Osteoblast (primary cell): ENCODE data around the gene RERG. TPM values are rescaled to one million over a fixed set of nuclear protein-coding genes. Genes with fewer than 3 reads are reported as not detected.
A peak's percentile ranks its signal among the peaks of the same experiment; 100 is the strongest.

Experiments
- DNase-seq: peaks from one replicate; pipeline ENCODE4 v3.0.0; 2011; ENCODE audit warnings: low spot score, mixed read lengths; ENCODE audit not compliant: insufficient read length; ENCODE audit errors: missing footprints
- H2AFZ ChIP-seq: 2 replicates; pipeline ENCODE4 v1.6.0; 2011; ENCODE audit warnings: mild to moderate bottlenecking, low read length
- H3K27ac ChIP-seq: 2 replicates; pipeline ENCODE4 v1.5.1; 2011; ENCODE audit warnings: mild to moderate bottlenecking, low read depth, low read length, moderate library complexity
- H3K27me3 ChIP-seq: 2 replicates; pipeline ENCODE4 v1.6.0; 2012; ENCODE audit warnings: mild to moderate bottlenecking, control low read depth, inconsistent platforms, low read length, moderate library complexity; ENCODE audit not compliant: insufficient read depth
- H3K36me3 ChIP-seq: 2 replicates; pipeline ENCODE4 v1.5.1; 2011; ENCODE audit warnings: mild to moderate bottlenecking, low read length, control low read depth, moderate library complexity; ENCODE audit not compliant: insufficient read depth
- H3K4me1 ChIP-seq: 2 replicates; pipeline ENCODE4 v1.5.1; 2011; ENCODE audit warnings: mild to moderate bottlenecking, low read length, control low read depth, moderate library complexity; ENCODE audit not compliant: insufficient read depth
- H3K4me2 ChIP-seq: 2 replicates; pipeline ENCODE4 v1.6.0; 2011; ENCODE audit warnings: mild to moderate bottlenecking, low read length; ENCODE audit not compliant: insufficient read depth
- H3K4me3 ChIP-seq: fragments of 200-600 bp; sonication (generic); 3 replicates; pipeline ENCODE4 v1.5.1; 2012; ENCODE audit warnings: mild to moderate bottlenecking, low read length, inconsistent platforms; ENCODE audit not compliant: insufficient read depth
- H3K79me2 ChIP-seq: 2 replicates; pipeline ENCODE4 v1.6.0; 2012; ENCODE audit warnings: mild to moderate bottlenecking, low read length, control low read depth, inconsistent platforms; ENCODE audit not compliant: insufficient read depth
- H3K9me3 ChIP-seq: 2 replicates; pipeline ENCODE4 v1.5.1; 2011; ENCODE audit warnings: low read depth, low read length, control low read depth
- H4K20me1 ChIP-seq: 2 replicates; pipeline ENCODE4 v1.6.0; 2012; ENCODE audit warnings: mild to moderate bottlenecking, low read length, control low read depth; ENCODE audit not compliant: insufficient read depth
- total RNA-seq: library from RNA; depleted of rRNA; stranded (reverse); fragments of >200 nt; gene quantifications from 2 replicates; pipeline ENCODE4 v1.2.3, GENCODE V29; 2012
- TF ChIP-seq, protein P1 (sequence below): IDR thresholded peaks from 2 replicates; pipeline ENCODE4 v1.5.1; 2011; ENCODE audit warnings: mild to moderate bottlenecking, low read depth, low read length, moderate library complexity; ENCODE audit errors: extremely low read depth

The RERG gene
- total RNA-seq, 1 donor = not detected

DNA sequence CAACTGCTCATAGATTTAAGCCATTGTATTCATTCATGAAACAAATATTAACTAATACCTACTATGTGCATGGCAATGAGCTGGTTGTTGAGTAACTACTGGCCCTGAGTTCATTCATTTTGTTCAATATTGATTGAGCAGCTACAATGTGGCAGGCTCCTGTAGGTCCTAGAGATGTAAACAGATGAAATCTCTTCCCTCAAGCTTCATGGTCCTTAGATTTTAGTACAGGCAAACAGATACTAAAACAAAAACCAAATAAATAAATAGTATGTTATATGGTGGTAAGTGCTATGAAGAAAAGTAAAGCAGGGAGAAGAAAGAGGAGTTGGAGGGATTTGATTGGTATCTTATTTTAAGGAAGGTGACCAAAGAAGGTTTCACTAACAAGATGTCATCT, 77.8 kb downstream of the RERG start:
- TF ChIP-seq, protein P1, sequence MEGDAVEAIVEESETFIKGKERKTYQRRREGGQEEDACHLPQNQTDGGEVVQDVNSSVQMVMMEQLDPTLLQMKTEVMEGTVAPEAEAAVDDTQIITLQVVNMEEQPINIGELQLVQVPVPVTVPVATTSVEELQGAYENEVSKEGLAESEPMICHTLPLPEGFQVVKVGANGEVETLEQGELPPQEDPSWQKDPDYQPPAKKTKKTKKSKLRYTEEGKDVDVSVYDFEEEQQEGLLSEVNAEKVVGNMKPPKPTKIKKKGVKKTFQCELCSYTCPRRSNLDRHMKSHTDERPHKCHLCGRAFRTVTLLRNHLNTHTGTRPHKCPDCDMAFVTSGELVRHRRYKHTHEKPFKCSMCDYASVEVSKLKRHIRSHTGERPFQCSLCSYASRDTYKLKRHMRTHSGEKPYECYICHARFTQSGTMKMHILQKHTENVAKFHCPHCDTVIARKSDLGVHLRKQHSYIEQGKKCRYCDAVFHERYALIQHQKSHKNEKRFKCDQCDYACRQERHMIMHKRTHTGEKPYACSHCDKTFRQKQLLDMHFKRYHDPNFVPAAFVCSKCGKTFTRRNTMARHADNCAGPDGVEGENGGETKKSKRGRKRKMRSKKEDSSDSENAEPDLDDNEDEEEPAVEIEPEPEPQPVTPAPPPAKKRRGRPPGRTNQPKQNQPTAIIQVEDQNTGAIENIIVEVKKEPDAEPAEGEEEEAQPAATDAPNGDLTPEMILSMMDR = no peak
- H3K36me3 ChIP-seq = no peaks in the 10 kb centered on the region
- no peak overlapping the region for H2AFZ ChIP-seq
- no peaks in the 10 kb centered on the region for H3K79me2 ChIP-seq
- H3K27me3 ChIP-seq = no peaks in the 10 kb centered on the region
- no peak overlapping the region for H3K4me3 ChIP-seq
- DNase-seq = no peak
- no peak overlapping the region for H3K4me2 ChIP-seq
- no peak overlapping the region for H3K27ac ChIP-seq
- no peaks in the 10 kb centered on the region for H3K9me3 ChIP-seq
- H3K4me1 ChIP-seq = no peaks in the 10 kb centered on the region
- no peaks in the 10 kb centered on the region for H4K20me1 ChIP-seq

DNA sequence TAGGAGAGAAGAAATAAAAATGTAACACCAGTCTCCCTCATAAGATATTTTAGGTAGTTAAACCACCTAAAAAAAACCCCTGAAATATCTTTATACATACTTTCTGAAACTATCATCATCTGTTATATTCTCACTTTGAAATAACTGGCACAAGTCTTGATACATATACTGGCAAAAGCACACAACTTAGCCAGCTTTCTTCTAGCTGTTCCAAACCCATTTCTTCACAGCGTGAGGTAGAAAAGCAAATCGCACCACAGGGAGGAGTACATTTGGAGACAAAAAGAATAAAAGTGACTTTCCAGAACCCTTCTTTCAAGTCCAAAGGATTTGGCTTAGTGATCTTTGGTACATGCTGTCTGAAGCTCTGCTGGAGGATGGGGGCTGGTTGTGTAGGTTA, 78.5 kb downstream of the RERG start:
- Histone ChIP-seq H3K9me3 (no peaks in the 10 kb centered on the region), H3K36me3 (no peaks in the 10 kb centered on the region), H3K79me2 (no peaks in the 10 kb centered on the region), H3K27me3 (no peaks in the 10 kb centered on the region), H4K20me1 (no peaks in the 10 kb centered on the region), H3K4me3 (no peak overlapping the region), H3K4me2 (no peak overlapping the region), H2AFZ (no peak overlapping the region), H3K4me1 (no peaks in the 10 kb centered on the region), H3K27ac (no peak overlapping the region)
- no peak for DNase-seq
- TF ChIP-seq, protein P1 = no peak

DNA sequence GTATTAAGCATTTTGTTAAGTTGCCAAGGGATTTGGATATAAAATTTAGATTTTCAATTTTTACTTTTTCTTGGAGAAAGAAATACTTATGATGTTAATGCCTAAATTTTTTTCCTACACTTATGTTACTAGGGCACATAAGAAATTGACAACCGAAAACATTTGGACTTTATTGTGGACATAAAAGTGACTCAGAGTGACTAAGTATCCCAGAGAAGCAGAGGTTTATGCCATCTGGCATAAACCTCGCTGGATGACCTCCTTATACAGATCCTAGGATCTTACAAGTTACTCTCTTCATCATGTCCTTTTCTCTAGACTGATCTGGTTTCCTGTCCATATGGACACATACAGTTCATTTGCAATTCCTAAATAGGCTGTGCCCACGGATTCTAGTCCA, 89.8 kb downstream of the RERG start:
- Histone ChIP-seq H3K4me1 (no peaks in the 10 kb centered on the region), H3K4me2 (no peak overlapping the region), H3K79me2 (no peaks in the 10 kb centered on the region), H2AFZ (no peak overlapping the region), H3K27me3 (no peaks in the 10 kb centered on the region), H3K9me3 (no peaks in the 10 kb centered on the region), H3K27ac (no peak overlapping the region), H3K36me3 (no peaks in the 10 kb centered on the region), H4K20me1 (no peaks in the 10 kb centered on the region), H3K4me3 (no peak overlapping the region)
- TF ChIP-seq, protein P1 = no peak
- DNase-seq = peak; percentile 9

DNA sequence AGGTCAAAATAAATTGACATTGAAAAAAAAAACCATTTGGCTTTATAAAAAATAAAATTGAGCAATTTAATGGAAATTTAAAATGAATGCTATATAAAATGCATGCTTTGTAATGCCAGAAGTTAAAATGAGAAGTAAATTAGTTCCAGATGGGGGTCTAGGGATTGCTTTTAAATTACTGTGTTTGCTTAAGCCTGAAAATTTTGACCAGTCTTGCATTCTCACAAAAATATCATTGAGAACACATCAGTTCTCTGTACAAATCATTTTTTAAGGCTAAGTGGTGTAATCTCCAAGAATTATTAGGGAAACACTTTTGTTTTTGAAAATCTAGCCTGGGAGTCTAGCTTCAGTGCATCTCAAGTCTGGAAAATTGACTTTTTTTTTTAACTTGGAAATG, 90.7 kb downstream of the RERG start:
- Histone ChIP-seq H3K27me3 (no peaks in the 10 kb centered on the region), H3K4me1 (no peaks in the 10 kb centered on the region), H3K79me2 (no peaks in the 10 kb centered on the region), H3K4me3 (no peak overlapping the region), H3K27ac (no peak overlapping the region), H3K36me3 (no peaks in the 10 kb centered on the region), H4K20me1 (no peaks in the 10 kb centered on the region), H3K4me2 (no peak overlapping the region), H2AFZ (no peak overlapping the region), H3K9me3 (no peaks in the 10 kb centered on the region)
- no peak for DNase-seq
- TF ChIP-seq, protein P1 = no peak
